LNCAP (cell line): Measurements from ENCODE around the gene DDAH2.

Experiments
- CTCF ChIP-seq: fragments of 450-650 bp; IDR thresholded peaks from 2 replicates; pipeline ENCODE4 v1.5.1; 2017; ENCODE audit warnings: mild to moderate bottlenecking

DDAH2 gene

DNA sequence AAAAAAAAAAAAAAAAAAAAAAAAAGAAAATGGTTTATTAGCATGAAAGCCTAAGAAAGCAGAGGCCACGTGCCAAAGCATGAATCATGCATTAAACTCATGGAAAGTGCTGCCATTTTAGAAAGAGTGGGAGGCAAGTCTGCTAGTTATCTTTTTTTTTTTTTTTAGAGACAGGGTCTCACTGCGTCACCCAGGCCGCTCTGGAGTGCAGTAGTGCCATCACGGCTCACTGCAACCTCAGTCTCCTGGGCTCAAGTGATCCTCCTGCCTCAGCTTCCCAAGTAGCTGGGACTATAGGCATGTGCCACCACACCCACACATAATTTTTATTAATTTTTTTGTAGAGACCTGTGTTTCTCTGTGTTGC is 42.9 kb upstream of the DDAH2 start:
- no peak for TF ChIP-seq CTCF

DNA sequence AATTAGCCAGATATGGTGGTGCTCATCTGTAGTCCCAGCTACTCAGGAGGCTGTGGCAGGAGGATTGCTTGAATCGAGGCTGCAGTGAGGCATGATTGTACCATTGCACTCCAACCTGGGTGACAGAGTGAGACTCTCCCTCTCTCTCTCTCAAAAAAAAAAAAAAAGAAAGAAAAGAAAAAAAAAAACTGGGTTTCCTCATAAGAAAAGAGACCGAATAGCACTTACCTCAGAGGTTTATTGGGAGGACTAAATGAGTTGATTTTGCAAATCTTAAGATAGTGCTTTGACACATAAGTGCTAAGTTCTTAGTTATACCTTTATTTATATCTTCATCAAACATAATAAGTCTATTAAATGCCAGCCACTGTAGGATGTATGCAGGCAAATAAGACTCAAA is 41.8 kb upstream of the DDAH2 start:
- no peak for TF ChIP-seq CTCF

DNA sequence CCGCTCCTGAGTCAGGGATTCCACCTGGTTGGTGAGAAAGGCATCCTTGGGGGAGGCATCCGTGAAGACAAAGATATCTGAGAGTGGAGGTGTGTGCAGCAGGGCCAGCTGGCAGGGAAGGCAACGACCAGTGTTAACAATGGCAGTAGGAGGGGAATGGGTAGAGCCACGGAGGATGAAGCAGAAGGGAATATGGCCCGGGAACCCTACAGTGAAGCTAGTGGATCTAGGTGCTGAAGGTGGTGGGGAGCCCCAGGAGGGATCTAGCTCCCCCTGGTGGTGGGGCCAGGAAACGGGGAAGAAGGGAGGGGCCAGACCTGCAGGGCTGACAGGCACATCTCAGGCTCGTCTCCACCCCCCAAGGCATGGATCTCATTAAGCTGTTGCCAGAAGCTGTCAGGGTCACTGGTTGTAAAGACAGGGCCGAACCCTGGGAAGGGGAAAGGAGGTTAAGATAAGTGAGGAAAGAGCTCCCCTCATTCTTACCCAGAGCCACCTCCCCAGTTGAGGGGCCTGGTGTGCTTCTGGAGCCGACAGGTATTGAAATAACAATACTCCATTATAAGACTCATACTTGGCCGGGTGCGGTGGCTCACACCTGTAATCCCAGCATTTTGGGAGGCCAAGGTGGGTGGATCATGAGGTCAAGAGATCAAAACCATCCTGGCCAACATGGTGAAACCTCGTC is 40.7 kb upstream of the DDAH2 start:
- TF ChIP-seq CTCF, result peak; percentile 80

DNA sequence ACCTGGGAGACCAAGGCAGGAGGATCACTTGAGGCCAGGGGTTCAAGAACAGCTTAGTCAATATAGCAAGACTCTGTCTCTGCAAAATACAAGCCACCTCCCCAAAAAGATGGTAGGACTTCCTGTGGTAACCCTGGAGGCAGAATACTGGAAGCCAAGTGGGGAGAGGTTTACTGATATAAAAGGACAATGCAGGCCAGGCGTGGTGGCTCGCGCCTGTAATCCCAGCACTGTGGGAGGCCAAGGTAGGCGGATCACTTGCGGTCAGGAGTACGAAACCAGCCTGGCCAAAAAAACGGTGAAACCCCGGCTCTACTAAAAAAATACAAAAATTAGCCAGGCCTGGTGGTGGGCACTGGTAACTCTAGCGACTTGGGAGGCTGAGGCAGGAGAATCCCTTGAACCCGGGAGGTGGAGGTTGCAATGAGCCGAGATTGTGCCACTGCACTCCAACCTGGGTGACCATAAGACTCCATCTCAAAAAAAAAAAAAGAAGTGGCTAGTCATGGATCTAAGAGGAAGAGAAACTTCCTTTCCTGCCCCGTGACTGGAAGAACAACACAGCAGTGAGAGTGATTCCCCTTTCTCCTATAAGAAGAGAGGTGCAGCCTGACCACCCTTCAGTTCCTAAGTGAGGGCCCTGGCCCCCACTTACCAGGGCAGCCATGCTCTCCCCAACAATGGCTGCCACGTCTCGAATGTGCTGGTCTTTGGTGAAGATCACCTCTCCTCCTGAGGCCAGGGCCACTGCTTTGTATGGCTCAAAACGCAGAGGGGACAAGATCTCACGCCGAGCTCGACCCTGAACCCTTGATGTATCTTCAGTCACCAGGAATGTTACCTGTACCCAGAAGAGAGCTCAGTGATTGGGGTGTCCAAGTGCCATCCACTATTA is 39.5 kb upstream of the DDAH2 start:
- TF ChIP-seq CTCF, result no peak

GRCh38 chr6:31767096-31767645 is 38.1 kb upstream of the DDAH2 start:
- TF ChIP-seq CTCF, result no peak

- TF ChIP-seq CTCF, result no peak
These were observed 37.1 kb upstream of the DDAH2 start for GRCh38 chr6:31765910-31766794.

- TF ChIP-seq CTCF, result no peak
These were observed 36.4 kb upstream of the DDAH2 start for GRCh38 chr6:31765559-31765909.
